Superior temporal gyrus (tissue), 1 donor: ENCODE measurements around the gene STING1.
"Not testable (repeated sequence)": the region's sequence is repeated elsewhere in the genome, so short reads cannot be mapped to it uniquely, and the experiment has no call there.

Source experiments
- DNase-seq: peaks from one replicate; pipeline ENCODE4 v3.0.0-alpha.2; 2016; ENCODE audit errors: extremely low spot score

Gene STING1

DNA sequence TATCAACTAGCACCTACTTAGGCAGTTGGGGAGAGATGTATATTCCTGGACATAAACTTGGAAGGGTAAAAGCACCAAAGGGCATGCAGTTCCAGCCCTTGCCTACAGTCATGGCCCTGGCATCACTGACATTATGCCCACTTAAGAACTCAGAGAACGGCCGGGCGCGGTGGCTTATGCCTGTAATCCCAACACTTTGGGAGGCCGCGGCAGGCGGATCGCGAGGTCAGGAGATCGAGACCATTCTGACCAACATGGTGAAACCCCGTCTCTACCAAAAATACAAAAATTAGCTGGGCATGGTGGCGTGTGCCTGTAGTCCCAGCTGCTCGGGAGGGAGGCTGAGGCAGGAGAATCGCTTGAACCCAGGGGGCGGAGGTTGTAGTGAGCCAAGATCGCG, 42.1 kb downstream of the STING1 start:
- not testable (repeated sequence) for DNase-seq

DNA sequence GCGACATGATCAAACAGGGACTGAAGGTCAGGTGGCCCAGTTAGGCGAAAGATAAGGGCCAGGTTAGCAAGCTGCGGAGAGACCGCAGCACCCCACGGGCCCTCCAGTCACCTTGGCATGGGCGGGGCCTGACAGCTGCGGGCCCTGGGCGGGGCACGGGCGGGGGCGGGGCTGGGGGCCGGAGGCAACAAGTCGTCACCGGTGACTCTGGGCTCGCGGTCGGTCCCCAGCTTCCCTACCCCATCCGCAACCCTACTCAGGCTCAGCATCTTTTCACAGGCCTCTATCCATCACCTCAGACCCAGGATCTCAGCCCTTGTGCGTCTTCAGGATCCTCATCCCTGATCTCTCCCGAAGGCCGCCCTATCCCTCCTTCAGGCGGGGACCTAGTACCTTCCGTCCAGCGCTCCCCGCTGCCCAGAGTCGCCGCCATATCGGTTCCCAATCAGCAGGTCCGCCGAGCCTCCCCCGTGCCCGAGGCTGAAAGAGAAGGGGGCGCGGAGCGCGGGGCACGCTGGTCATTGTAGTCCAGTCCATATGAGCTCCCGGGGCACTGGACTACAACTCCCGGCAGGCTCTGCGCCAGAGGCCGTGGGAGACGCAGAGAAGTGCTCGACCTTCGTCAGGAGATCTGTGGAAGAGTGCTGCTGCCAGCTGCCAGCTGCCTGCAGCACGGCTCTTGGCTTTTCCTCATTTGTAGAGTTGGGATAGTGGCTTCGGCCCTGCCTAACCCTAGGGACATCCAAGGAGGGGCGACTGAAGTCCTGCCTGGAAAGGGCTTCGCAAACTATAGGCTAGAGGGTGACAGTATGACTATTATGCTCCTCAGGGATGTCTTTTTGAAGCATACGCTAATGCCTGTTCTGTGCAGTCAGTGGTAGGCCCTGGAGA, 43.3 kb downstream of the STING1 start, which contains the start of gene DNAJC18:
Gene DNAJC18 (minus strand): TSS at position 513 of the 891 bp plus-strand sequence. CDS start 80 bp downstream, at position 433.
- peak; percentile 97 for DNase-seq

DNA sequence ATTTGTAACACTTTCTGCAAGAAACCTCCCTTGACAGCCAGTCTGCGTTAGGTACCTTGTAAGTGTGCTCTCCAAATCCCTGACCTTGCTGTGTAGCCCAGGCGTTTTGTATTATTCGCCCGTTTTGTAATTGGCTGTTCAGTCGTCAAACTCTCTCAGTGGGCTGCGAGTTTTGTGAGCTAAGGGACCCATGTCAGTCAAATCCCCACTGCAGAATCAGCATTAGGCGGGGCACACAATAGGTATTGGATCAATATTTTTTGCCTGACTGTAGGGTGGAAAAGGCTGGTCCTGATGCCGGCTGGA, 43.9 kb downstream of the STING1 start:
- no peak for DNase-seq

DNA sequence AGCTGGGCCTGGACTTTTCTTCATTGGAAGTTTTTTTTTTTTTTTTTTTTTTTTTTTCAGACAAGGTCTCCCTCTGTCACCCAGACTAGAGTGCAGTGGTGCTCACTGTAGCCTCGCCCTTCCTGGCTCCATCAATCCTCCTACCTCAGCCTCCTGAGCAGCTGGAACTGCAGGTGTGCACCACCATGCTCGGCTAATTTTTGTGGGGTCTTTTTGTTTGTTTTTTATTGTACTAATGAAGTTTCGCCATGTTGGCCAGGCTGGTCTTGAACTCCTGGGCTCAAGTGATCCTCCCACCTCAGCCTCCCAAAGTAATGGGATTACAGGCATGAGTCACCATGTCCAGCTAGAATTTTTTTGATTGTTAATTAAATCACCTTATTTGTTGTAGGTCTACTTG, 46.9 kb downstream of the STING1 start:
- DNase-seq: no peak

DNA sequence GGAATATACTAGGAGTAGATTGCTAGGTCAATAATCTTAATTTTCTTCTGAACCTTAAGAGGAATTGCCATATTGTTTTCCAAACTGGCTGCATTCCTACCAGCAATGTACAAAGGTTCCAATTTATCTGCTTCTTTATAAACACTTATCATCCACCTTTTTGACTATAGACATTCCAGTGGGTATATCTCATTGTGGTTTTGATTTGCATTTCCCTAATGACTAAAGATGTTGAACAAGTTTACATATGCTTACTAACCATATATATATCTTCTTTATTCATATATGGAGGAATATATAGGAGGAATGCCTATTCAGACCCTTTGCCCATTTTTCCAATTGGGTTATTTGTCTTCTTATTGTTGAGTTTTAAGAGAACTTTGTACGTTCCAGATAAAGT, 50.9 kb downstream of the STING1 start:
- no peak for DNase-seq

DNA sequence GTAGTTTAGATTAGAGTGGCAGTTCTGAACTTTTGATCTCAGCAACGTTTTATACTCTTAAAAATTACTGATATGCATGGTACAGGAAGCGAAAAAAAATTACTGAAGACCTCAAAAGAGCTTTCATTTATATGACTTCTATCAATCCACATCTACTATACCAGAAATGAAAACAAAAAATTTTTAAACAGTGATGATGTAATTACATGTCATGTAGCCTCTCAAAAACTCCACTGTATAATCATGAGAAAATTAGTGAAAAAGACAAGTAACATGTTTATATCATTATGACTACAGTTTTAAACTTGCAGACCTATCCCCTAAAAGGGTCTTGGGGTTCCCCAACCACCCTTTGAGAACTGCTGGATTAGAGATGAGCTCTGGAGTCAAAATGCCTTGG, 52.5 kb downstream of the STING1 start:
- no peak for DNase-seq

DNA sequence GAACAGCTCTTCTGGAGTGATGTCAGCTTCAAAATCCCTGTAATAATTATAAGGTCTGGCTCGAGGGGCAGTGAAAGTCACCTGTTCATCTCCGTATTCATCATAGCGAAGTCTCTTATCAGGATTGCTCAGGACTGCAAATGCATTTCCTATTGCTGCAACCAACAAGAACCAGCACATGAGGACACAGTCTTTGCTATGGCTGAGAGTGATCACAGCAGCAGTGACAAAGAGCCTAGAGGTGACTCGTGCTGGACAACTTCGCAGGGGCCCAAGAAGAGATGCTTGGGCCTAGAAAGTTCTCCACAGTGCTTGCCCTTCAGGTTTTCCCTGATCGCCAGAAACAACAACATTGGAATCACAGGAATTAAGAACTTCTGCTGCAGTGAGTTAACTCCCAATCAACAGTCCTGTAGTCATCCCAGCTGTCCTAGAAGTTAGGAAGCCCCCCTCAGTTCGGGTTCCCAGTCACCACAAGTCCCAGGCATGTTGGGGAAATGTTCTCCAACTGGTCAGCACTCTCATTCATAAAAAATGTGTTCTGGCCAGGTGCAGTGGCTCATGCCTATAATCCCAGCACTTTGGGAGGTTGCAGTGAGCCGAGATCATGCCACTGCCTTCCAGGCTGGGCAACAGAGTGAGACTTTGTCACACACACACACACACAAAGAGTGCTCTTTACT, 56.2 kb downstream of the STING1 start:
- no peak for DNase-seq
